Liver (tissue), 3 donors: ENCODE results near the gene EEF1G.

Source experiments
- CTCF ChIP-seq: fragments of 150-350 bp; IDR thresholded peaks from 2 replicates; pipeline ENCODE4 v1.5.1; 2017; ENCODE audit warnings: improper control_type of control experiment, low read depth, low read length; ENCODE audit not compliant: missing input control
- JUND ChIP-seq, 2 donors: IDR thresholded peaks; 2 replicates each; pipeline ENCODE4 v1.6.1; 2016; ENCODE audit warnings: antibody characterized with exemption in 2 of 2
- donor health status: healthy.
- donor health status: healthy.

- TF ChIP-seq JUND (IDR thresholded peaks at IDR 0.05): no peak
- TF ChIP-seq CTCF: no peak
These were observed 16.6 kb downstream of the EEF1G start for GRCh38 chr11:62556875-62557631.
